Measurements from ENCODE around the gene VGLL4. TPM values are rescaled to one million over a fixed set of nuclear protein-coding genes. Genes with fewer than 3 reads are reported as not detected.

VGLL4 gene
- total RNA-seq, 5 donors from 2014 or later (not counting 1 experiment from before 2014, with no cell fraction given): 24.7 to 33.4 (median 28.4) TPM

DNA sequence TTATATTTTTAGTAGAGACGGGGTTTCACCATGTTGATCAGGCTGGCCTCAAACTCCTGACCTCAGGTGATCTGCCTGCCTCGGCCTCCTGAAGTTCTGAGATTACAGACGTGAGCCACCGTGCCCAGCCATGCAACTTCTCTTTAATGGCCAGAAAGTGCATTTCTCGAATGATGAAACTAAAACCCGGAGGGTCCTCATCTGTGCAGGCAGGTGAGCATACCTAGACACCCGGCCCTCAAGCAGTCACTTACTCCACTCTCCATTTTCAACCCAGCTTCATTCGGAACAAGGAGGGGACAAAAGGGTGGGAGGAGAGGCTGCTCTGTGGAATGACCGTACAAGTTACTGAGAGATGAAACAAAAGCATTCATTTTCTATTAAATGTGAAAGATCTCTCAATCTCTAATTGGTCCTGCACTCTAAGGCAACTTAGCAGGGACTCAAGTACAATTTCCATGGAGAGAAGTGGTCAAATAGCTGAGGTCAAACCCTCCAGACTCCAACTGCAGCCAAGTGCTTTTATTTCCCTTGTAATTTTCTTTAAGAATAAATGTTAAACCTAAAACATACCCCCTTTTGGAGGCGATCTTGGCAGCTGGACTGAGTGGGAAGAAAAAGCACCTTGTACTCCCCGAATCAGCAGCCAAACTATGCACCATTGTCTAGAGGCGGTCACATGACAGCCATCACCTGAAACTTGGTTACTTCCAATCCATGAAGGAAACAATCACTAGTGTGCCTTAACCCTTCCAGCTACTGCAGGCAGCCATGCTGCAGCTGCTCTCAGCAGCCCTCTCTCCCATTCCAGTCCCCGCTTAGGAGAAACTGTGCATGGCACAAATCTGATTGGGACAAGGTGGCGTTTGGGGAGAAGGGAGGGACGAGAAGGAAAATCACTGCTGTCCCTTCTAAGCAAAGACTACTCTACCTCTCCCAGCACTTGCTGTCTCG, 62.2 kb downstream of the VGLL4 start:
- H3K9me3 Mint-ChIP-seq: no peaks in the 10 kb centered on the region
- no peaks in the 10 kb centered on the region for H3K27me3 Mint-ChIP-seq
- Histone ChIP-seq H3K27me3 (replicated peaks in 1 of 2; ENCODE audit: control insufficient read depth in 2 of 2, extremely low read depth in 1 of 2, insufficient read depth in 2 of 2, low read length in 1 of 2) (no peaks in the 10 kb centered on the region), H3K36me3 (ENCODE audit: control insufficient read depth in 2 of 2, extremely low read depth in 1 of 2, insufficient read depth in 1 of 2, low read length in 1 of 2) (peaks cover 0 to 3% of the 10 kb centered on the region in 2 donors), H3K4me1 (ENCODE audit: control insufficient read depth in 1 of 2, extremely low read depth in 1 of 2, insufficient read depth in 2 of 2, low read length in 2 of 2) (peaks cover 23 to 29% of the 10 kb centered on the region in 2 experiments), H3K27ac (ENCODE audit: low read length) (no peak overlapping the region), H3K9me3 (no peaks in the 10 kb centered on the region), H3K4me3 (ENCODE audit: control insufficient read depth in 1 of 2, extremely low read depth in 1 of 2, low read length in 1 of 2) (peak overlapping the region in 1 of 2 donors; percentile 54)
- ChIA-PET POLR2A (no interaction called here), CTCF (interaction anchor here (0.6 to 0.7 kb wide), 2 partner anchors 44 to 159 kb away, joined by 4 to 8 read pairs; no protein-coding TSS in a partner anchor)
- peak overlapping the region; percentile 55 to 81 (median 63) for H3K4me3 Mint-ChIP-seq
- H3K4me1 Mint-ChIP-seq: peaks cover 62 to 72% (median 64%) of the 10 kb centered on the region in 3 donors
- DNase-seq (no peak), ATAC-seq (replicated peaks in 1 of 4) (no peak)
- H3K27ac Mint-ChIP-seq: peak overlapping the region in 1 of 2 donors; percentile 84
- WGBS (ENCODE audit: insufficient coverage): 98% methylated on average over 6 of the region's 16 CpGs
- H3K36me3 Mint-ChIP-seq: peaks cover 12% of the 10 kb centered on the region

DNA sequence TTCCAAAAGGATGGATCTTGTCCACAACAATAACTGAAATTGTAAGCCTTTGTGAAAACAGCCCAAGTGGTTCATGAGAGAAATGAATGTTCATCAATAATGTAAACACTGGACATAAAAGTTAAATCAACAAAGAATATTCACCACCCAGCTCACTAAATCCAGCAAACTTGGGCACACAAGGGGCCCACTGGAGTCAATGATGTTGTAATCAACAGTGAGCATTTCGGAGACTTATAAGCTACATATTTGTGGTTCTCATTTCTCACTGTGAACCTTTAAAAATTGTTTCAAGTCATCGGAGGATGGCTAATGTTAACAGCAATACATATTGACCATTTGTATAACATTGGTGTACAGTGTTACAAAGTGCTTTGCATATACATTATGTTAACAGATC, 63.1 kb downstream of the VGLL4 start:
- Mint-ChIP-seq H3K4me1 (peaks cover 55 to 66% (median 57%) of the 10 kb centered on the region in 3 donors), H3K36me3 (peaks cover 10% of the 10 kb centered on the region), H3K27me3 (no peaks in the 10 kb centered on the region), H3K4me3 (no peak overlapping the region), H3K27ac (no peak overlapping the region), H3K9me3 (no peaks in the 10 kb centered on the region)
- Histone ChIP-seq H3K9me3 (no peaks in the 10 kb centered on the region), H3K36me3 (ENCODE audit: control insufficient read depth in 2 of 2, extremely low read depth in 1 of 2, insufficient read depth in 1 of 2, low read length in 1 of 2) (peaks cover 0 to 3% of the 10 kb centered on the region in 2 donors), H3K4me3 (ENCODE audit: control insufficient read depth in 1 of 2, extremely low read depth in 1 of 2, low read length in 1 of 2) (no peak overlapping the region), H3K4me1 (ENCODE audit: control insufficient read depth in 1 of 2, extremely low read depth in 1 of 2, insufficient read depth in 2 of 2, low read length in 2 of 2) (peaks cover 23 to 27% of the 10 kb centered on the region in 2 experiments), H3K27ac (ENCODE audit: low read length) (no peak overlapping the region), H3K27me3 (replicated peaks in 1 of 2; ENCODE audit: control insufficient read depth in 2 of 2, extremely low read depth in 1 of 2, insufficient read depth in 2 of 2, low read length in 1 of 2) (no peaks in the 10 kb centered on the region)
- ATAC-seq (replicated peaks in 1 of 4) (no peak), DNase-seq (no peak)
- ChIA-PET POLR2A (no interaction called here), CTCF (interaction anchor here in 1 of 2 donors (0.7 kb wide), 1 partner anchor 45 kb away, joined by 4 read pairs; no protein-coding TSS in a partner anchor)
- WGBS (ENCODE audit: insufficient coverage): 100% methylated on average over 1 of the region's 2 CpGs

GRCh38 chr3:11578169-11578568, 65.5 kb downstream of the VGLL4 start:
- CTCF ChIA-PET: interaction anchor here in 1 of 2 donors (0.7 to 0.8 kb wide), 2 partner anchors 10 to 38 kb away, joined by 3 read pairs; no protein-coding TSS in a partner anchor
- ATAC-seq (replicated peaks in 1 of 4): no peak
- Mint-ChIP-seq H3K4me1 (peaks cover 35 to 45% (median 44%) of the 10 kb centered on the region in 3 donors), H3K4me3 (no peak overlapping the region), H3K27me3 (no peaks in the 10 kb centered on the region), H3K9me3 (no peaks in the 10 kb centered on the region), H3K36me3 (peaks cover 20% of the 10 kb centered on the region), H3K27ac (no peak overlapping the region)
- POLR2A ChIA-PET: interaction anchor here in 1 of 2 donors (0.6 kb wide), 1 partner anchor 9 kb away, joined by 6 read pairs; no protein-coding TSS in a partner anchor
- 100% methylated on average over 1 of the region's 8 CpGs for WGBS (ENCODE audit: insufficient coverage)
- DNase-seq: no peak
- H3K27me3 ChIP-seq (replicated peaks in 1 of 2; ENCODE audit: control insufficient read depth in 2 of 2, extremely low read depth in 1 of 2, insufficient read depth in 2 of 2, low read length in 1 of 2): no peaks in the 10 kb centered on the region
- peaks cover 7 to 9% of the 10 kb centered on the region in 2 donors for H3K36me3 ChIP-seq (ENCODE audit: control insufficient read depth in 2 of 2, extremely low read depth in 1 of 2, insufficient read depth in 1 of 2, low read length in 1 of 2)
- no peak overlapping the region for H3K4me3 ChIP-seq (ENCODE audit: control insufficient read depth in 1 of 2, extremely low read depth in 1 of 2, low read length in 1 of 2)
- H3K9me3 ChIP-seq: no peaks in the 10 kb centered on the region
- H3K4me1 ChIP-seq (ENCODE audit: control insufficient read depth in 1 of 2, extremely low read depth in 1 of 2, insufficient read depth in 2 of 2, low read length in 2 of 2): peaks cover 15 to 18% of the 10 kb centered on the region in 2 experiments
- H3K27ac ChIP-seq (ENCODE audit: low read length): no peak overlapping the region

DNA sequence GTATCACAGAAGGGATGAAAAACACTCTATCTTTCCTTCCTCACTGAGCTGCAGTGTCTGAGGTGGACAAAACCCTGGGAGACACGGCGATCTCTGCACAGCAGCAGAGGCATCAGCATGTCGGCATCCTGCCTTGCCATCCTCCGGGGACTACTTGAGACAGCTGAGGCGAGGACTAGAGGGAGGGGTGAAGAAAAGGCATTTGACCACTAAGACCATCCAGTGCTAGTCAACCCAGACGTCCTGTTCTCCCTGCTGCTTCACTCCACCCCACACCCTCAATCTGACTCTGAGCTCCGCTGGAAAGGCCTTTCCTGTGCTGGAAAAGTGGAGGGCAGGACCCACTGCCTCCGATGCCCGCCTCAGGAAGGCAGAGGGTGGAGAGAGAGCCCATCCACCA, 67.3 kb downstream of the VGLL4 start:
- ATAC-seq (replicated peaks in 1 of 4): no peak
- WGBS (ENCODE audit: insufficient coverage): 100% methylated on average over 1 of the region's 9 CpGs
- no peaks in the 10 kb centered on the region for H3K27me3 Mint-ChIP-seq
- peaks cover 1 to 3% of the 10 kb centered on the region in 2 experiments for H3K4me1 ChIP-seq (ENCODE audit: control insufficient read depth in 1 of 2, extremely low read depth in 1 of 2, insufficient read depth in 2 of 2, low read length in 2 of 2)
- no peak for DNase-seq
- peaks cover 9 to 11% of the 10 kb centered on the region in 2 donors for H3K36me3 ChIP-seq (ENCODE audit: control insufficient read depth in 2 of 2, extremely low read depth in 1 of 2, insufficient read depth in 1 of 2, low read length in 1 of 2)
- H3K4me3 Mint-ChIP-seq: no peak overlapping the region
- ChIA-PET CTCF (no interaction called here), POLR2A (no interaction called here)
- H3K27ac ChIP-seq (ENCODE audit: low read length): no peak overlapping the region
- no peaks in the 10 kb centered on the region for H3K9me3 Mint-ChIP-seq
- H3K27me3 ChIP-seq (replicated peaks in 1 of 2; ENCODE audit: control insufficient read depth in 2 of 2, extremely low read depth in 1 of 2, insufficient read depth in 2 of 2, low read length in 1 of 2): no peaks in the 10 kb centered on the region
- H3K4me1 Mint-ChIP-seq: peaks cover 25 to 34% (median 29%) of the 10 kb centered on the region in 3 donors
- H3K36me3 Mint-ChIP-seq: peaks cover 23% of the 10 kb centered on the region
- H3K27ac Mint-ChIP-seq: peak overlapping the region in 1 of 2 donors; percentile 27
- no peaks in the 10 kb centered on the region for H3K9me3 ChIP-seq
- no peak overlapping the region for H3K4me3 ChIP-seq (ENCODE audit: control insufficient read depth in 1 of 2, extremely low read depth in 1 of 2, low read length in 1 of 2)

DNA sequence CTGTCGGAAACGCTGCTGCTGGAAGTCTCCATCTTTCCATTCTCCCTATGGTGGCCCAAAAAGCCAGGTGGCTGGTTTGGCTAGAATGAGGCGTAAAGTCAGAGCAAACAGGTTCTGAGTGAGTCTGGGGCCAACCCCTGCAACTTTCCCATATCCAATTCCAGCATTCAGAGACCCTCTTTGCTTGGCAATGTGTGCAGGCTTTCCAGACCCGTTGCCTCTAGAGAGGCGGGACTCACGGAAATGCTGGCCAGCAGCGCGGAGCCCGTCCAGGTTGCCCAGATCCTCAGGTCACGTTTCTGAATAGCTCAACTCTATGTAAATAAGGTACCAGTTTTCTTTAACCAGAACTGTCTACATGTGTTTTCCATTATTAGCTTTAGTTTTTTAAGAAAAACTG, 68.0 kb downstream of the VGLL4 start:
- Histone ChIP-seq H3K9me3 (no peaks in the 10 kb centered on the region), H3K36me3 (ENCODE audit: control insufficient read depth in 2 of 2, extremely low read depth in 1 of 2, insufficient read depth in 1 of 2, low read length in 1 of 2) (peaks cover 8 to 16% of the 10 kb centered on the region in 2 donors), H3K4me3 (ENCODE audit: control insufficient read depth in 1 of 2, extremely low read depth in 1 of 2, low read length in 1 of 2) (no peak overlapping the region), H3K27ac (ENCODE audit: low read length) (no peak overlapping the region), H3K27me3 (replicated peaks in 1 of 2; ENCODE audit: control insufficient read depth in 2 of 2, extremely low read depth in 1 of 2, insufficient read depth in 2 of 2, low read length in 1 of 2) (no peaks in the 10 kb centered on the region), H3K4me1 (ENCODE audit: control insufficient read depth in 1 of 2, extremely low read depth in 1 of 2, insufficient read depth in 2 of 2, low read length in 2 of 2) (no peaks in the 10 kb centered on the region)
- Mint-ChIP-seq H3K27me3 (no peaks in the 10 kb centered on the region), H3K27ac (peak overlapping the region in 1 of 2 donors; percentile 28), H3K36me3 (peaks cover 23% of the 10 kb centered on the region), H3K9me3 (no peaks in the 10 kb centered on the region), H3K4me3 (no peak overlapping the region), H3K4me1 (peaks cover 20 to 31% (median 26%) of the 10 kb centered on the region in 3 donors)
- no peak for DNase-seq
- no peak for ATAC-seq (replicated peaks in 1 of 4)
- ChIA-PET POLR2A (no interaction called here), CTCF (no interaction called here)
- WGBS (ENCODE audit: insufficient coverage): 97% methylated on average over 6 of the region's 10 CpGs

GRCh38 chr3:11574981-11575669, 68.6 kb downstream of the VGLL4 start:
- POLR2A ChIA-PET: no interaction called here
- DNase-seq (no peak), ATAC-seq (replicated peaks in 1 of 4) (no peak)
- no peaks in the 10 kb centered on the region for H3K27me3 Mint-ChIP-seq
- H3K27ac Mint-ChIP-seq: no peak overlapping the region
- no peak overlapping the region for H3K4me3 Mint-ChIP-seq
- no peaks in the 10 kb centered on the region for H3K9me3 ChIP-seq
- WGBS (ENCODE audit: insufficient coverage): 98% methylated on average over 13 of the region's 20 CpGs
- H3K4me1 Mint-ChIP-seq: peaks cover 20 to 32% (median 22%) of the 10 kb centered on the region in 3 donors
- peaks cover 19% of the 10 kb centered on the region for H3K36me3 Mint-ChIP-seq
- H3K27ac ChIP-seq (ENCODE audit: low read length): no peak overlapping the region
- H3K4me3 ChIP-seq (ENCODE audit: control insufficient read depth in 1 of 2, extremely low read depth in 1 of 2, low read length in 1 of 2): no peak overlapping the region
- CTCF ChIA-PET: no interaction called here
- H3K36me3 ChIP-seq (ENCODE audit: control insufficient read depth in 2 of 2, extremely low read depth in 1 of 2, insufficient read depth in 1 of 2, low read length in 1 of 2): peaks cover 7 to 18% of the 10 kb centered on the region in 2 donors
- no peaks in the 10 kb centered on the region for H3K27me3 ChIP-seq (replicated peaks in 1 of 2; ENCODE audit: control insufficient read depth in 2 of 2, extremely low read depth in 1 of 2, insufficient read depth in 2 of 2, low read length in 1 of 2)
- H3K4me1 ChIP-seq (ENCODE audit: control insufficient read depth in 1 of 2, extremely low read depth in 1 of 2, insufficient read depth in 2 of 2, low read length in 2 of 2): no peaks in the 10 kb centered on the region
- no peaks in the 10 kb centered on the region for H3K9me3 Mint-ChIP-seq
